Right ventricle myocardium inferior (tissue), 1 donor: ENCODE results near the gene NT5DC2. TPM values are rescaled to one million over a fixed set of nuclear protein-coding genes. Genes with fewer than 3 reads are reported as not detected.

Experiments used
- ATAC-seq: fragments of 200-7000 bp; cut with Tn5 transposase; one replicate; pipeline ENCODE4 v1.9.1; 2020; ENCODE audit warnings: mild to moderate bottlenecking, moderate library complexity
- DNase-seq: peaks from one replicate; pipeline ENCODE4 v3.0.0; 2021; ENCODE audit errors: missing footprints
- intact Hi-C: fragments of 100-400 bp; cut with DNase I; formaldehyde crosslinking; loops from one replicate; pipeline ENCODE4 v1.11.0; 2022
- total RNA-seq: library from RNA; stranded (reverse); fragmentation: NEBNext Ultra II Directional; extraction: Animal tissue kit (Norgen Biotek cat#: 25700); gene quantifications from one replicate; pipeline ENCODE4 v1.2.1, GENCODE V29; 2021
- donor health status: DM: no; HTN: yes; CAD: no; lungs with severe emphysema.

NT5DC2 gene
- total RNA-seq, 1 donor from 2014 or later: 105 TPM

GRCh38 chr3:52539010-52539653 is 5.5 kb upstream of the NT5DC2 start:
- no peak for DNase-seq
- intact Hi-C loops: loop anchor here (5.0 kb wide), 2 partner anchors 68 to 82 kb away; partner anchors contain the start of gene NISCH
- no peak for ATAC-seq

GRCh38 chr3:52537726-52538421 is 4.2 kb upstream of the NT5DC2 start:
- DNase-seq (no peak), ATAC-seq (no peak)
- intact Hi-C loops: loop anchor here (2.0 to 5.0 kb wide), 3 partner anchors 65 to 81 kb away; partner anchors contain the start of gene NISCH

- intact Hi-C loops: loop anchor here (2.0 to 5.0 kb wide), 3 partner anchors 64 to 80 kb away; partner anchors contain the start of gene NISCH
- no peak for DNase-seq
- peak; percentile 11 for ATAC-seq
These were observed 3.5 kb upstream of the NT5DC2 start for GRCh38 chr3:52537165-52537620.

GRCh38 chr3:52536369-52537164 is 2.9 kb upstream of the NT5DC2 start, which contains the start of gene UQCC5:
Gene UQCC5 (plus strand): TSS chr3:52536605. CDS start chr3:52536756, 151 bp downstream.
- intact Hi-C loops: loop anchor here (2.0 to 5.0 kb wide), 3 partner anchors 64 to 79 kb away; partner anchors contain the start of gene NISCH
- ATAC-seq (peak; percentile 94), DNase-seq (peak; percentile 99)

- intact Hi-C loops: loop anchor here (2.0 to 5.0 kb wide), 3 partner anchors 63 to 79 kb away; partner anchors contain the start of gene NISCH
- ATAC-seq: no peak
- no peak for DNase-seq
These were observed 2.4 kb upstream of the NT5DC2 start for GRCh38 chr3:52536112-52536368.

GRCh38 chr3:52535411-52536111 is 1.9 kb upstream of the NT5DC2 start:
- intact Hi-C loops: loop anchor here (2.0 to 5.0 kb wide), 3 partner anchors 63 to 78 kb away; partner anchors contain the start of gene NISCH
- DNase-seq: peak; percentile 69

GRCh38 chr3:52534281-52535183 is 875 bp upstream of the NT5DC2 start:
- DNase-seq: peak; percentile 77
- ATAC-seq: no peak
- intact Hi-C loops: loop anchor here (5.0 kb wide), 2 partner anchors 73 to 77 kb away; partner anchors contain the start of gene NISCH

More at GRCh38 chr3:52535411-52536111, 1.9 kb upstream of the NT5DC2 start:
- ATAC-seq: no peak

GRCh38 chr3:52532838-52533622 is 627 bp downstream of the NT5DC2 start:
- intact Hi-C loops: no loop called here
- peak; percentile 78 for DNase-seq
- ATAC-seq: no peak

GRCh38 chr3:52532517-52532837 is 1.2 kb downstream of the NT5DC2 start:
- DNase-seq (peak; percentile 64), ATAC-seq (no peak)
- intact Hi-C loops: no loop called here

- intact Hi-C loops: no loop called here
- ATAC-seq (no peak), DNase-seq (peak; percentile 63)
These were observed 1.7 kb downstream of the NT5DC2 start for GRCh38 chr3:52531860-52532516.

GRCh38 chr3:52530918-52531826 is 2.5 kb downstream of the NT5DC2 start:
- peak; percentile 80 for DNase-seq
- peak; percentile 63 for ATAC-seq
- intact Hi-C loops: no loop called here

GRCh38 chr3:52529376-52530333 is 4.0 kb downstream of the NT5DC2 start:
- DNase-seq: peak; percentile 73
- ATAC-seq: peak; percentile 41
- intact Hi-C loops: loop anchor here (5.0 kb wide), 1 partner anchor 37 kb away; no protein-coding TSS in a partner anchor

GRCh38 chr3:52528586-52529375 is 4.9 kb downstream of the NT5DC2 start:
- DNase-seq: peak; percentile 70
- intact Hi-C loops: loop anchor here (5.0 kb wide), 1 partner anchor 36 kb away; no protein-coding TSS in a partner anchor
- no peak for ATAC-seq
